Sigmoid colon (tissue), 3 donors: Measurements from ENCODE around the gene EMC9.

ENCODE experiments used
- CTCF ChIP-seq, 4 experiments: fragments of 450-650 bp in 3 of 4; fragments of 200-600 bp in 1 of 4; IDR thresholded peaks; one replicate each; pipeline ENCODE4 v1.5.1; 2016 to 2019; ENCODE audit warnings: antibody characterized with exemption in 4 of 4, mild to moderate bottlenecking in 3 of 4, moderate library complexity in 2 of 4
- POLR2A ChIP-seq, 2 donors: fragments of 450-650 bp; IDR thresholded peaks; one replicate each; pipeline ENCODE4 v1.6.1; 2016; ENCODE audit warnings: antibody characterized with exemption in 2 of 2, mild to moderate bottlenecking in 2 of 2, moderate library complexity in 2 of 2

DNA sequence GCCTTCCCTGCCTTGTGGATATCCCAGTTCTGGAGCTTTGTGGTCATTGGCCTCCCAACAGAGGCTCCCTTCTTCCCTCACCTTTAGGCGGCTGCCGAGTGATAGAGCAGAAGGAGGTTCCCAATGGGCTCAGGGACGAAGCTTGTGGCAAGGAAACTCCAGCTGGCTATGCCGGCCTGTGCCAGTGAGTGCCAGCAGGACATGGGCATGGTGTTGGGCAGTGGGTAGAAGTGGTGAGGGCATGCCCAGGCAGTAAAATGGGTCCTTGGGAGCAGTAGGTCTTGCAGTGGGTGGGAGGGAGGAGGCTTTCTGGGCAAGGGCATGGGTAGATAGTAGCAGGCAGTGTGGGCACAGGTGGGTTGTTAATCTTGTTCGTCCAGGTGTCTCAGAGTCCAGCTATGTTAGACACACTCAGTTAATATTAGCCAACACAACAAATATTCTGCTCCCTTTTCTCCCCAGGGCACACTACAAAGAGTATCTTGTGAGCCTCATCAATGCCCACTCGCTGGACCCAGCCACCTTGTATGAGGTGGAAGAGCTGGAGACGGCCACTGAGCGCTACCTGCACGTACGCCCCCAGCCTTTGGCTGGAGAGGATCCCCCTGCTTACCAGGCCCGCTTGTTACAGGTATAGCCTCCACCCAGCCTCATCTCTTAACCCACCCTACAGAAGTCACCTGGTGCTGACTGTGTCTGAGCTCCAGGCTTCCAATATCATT lies 18.5 kb upstream of the EMC9 start:
- peak in 1 of 4 experiments; percentile 10 for TF ChIP-seq CTCF (IDR thresholded peaks at IDR 0.05)
- TF ChIP-seq POLR2A (IDR thresholded peaks at IDR 0.05), result no peak
